ENCODE results near the gene ADGRG6.

Gene ADGRG6

GRCh38 chr6:142301651-142302391 is at the start of gene ADGRG6:
Gene ADGRG6, plus strand, starts transcription at chr6:142302007. Its CDS starts 323 bp downstream, at chr6:142302330.
- no peaks in the 10 kb centered on the region for H3K36me3 ChIP-seq (ENCODE audit: control insufficient read depth in 2 of 2, insufficient read depth in 1 of 2, low read length in 2 of 2)
- CTCF ChIA-PET: interaction anchor here (0.5 to 4.3 kb wide), 13 partner anchors 14 to 1227 kb away, joined by 3 to 23 read pairs (median 3); partner anchors contain the start of gene NMBR
- peak within 1 kb of the TSS; percentile 54 for H3K4me3 ChIP-seq (ENCODE audit: low read depth, low read length)
- H3K4me1 ChIP-seq (ENCODE audit: control insufficient read depth, insufficient read depth, low read length): peaks cover 11% of the 10 kb centered on the region
- POLR2A ChIA-PET: interaction anchor here (0.7 to 1.7 kb wide), 10 partner anchors 11 to 75 kb away, joined by 3 to 17 read pairs (median 4); no protein-coding TSS in a partner anchor
- peak within 1 kb of the TSS; percentile 79; the same call in 1 of the 2 replicates for H3K27ac ChIP-seq (ENCODE audit: extremely low read depth, low read depth, low read length)
- H3K9me3 ChIP-seq (ENCODE audit: control insufficient read depth, insufficient read depth, low read depth, low read length): no peaks in the 10 kb centered on the region
- TF ChIP-seq EGR2 (tag by site-specific recombination; IDR thresholded peaks at IDR 0.05; ENCODE audit: low read depth): peak; percentile 88
- TF ChIP-seq ZNF654 (tag by site-specific recombination; IDR thresholded peaks at IDR 0.05; ENCODE audit: low read depth): no peak
- TF ChIP-seq ZNF146 (tag by site-specific recombination; IDR thresholded peaks at IDR 0.05): no peak
- peak; percentile 80; the same call in 1 of the 2 replicates for TF ChIP-seq HIC1 (tag by site-specific recombination; IDR thresholded peaks at IDR 0.05)
- TF ChIP-seq ZNF433 (tag by site-specific recombination; IDR thresholded peaks at IDR 0.05; ENCODE audit: low read depth): no peak
- TF ChIP-seq ZBTB10 (tag by site-specific recombination; IDR thresholded peaks at IDR 0.05): peak; percentile 40; the same call in 1 of the 2 replicates
- 0 out of 2 replicates have a peak, but pooled peaks have one; percentile 21 for TF ChIP-seq HOXD13 (CRISPR knock-in tag; IDR thresholded peaks at IDR 0.05; ENCODE audit: borderline replicate concordance)
- 0 out of 2 replicates have a peak, but pooled peaks have one; percentile 11 for TF ChIP-seq BCL11B (tag by site-specific recombination; IDR thresholded peaks at IDR 0.05; ENCODE audit: low read depth)
- TF ChIP-seq ZNF423 (tag by site-specific recombination; IDR thresholded peaks at IDR 0.05): peak; percentile 77; the same call in 1 of the 2 replicates
- TF ChIP-seq ZNF548 (tag by site-specific recombination; IDR thresholded peaks at IDR 0.05): no peak
- TF ChIP-seq ZFP3 (tag by site-specific recombination; IDR thresholded peaks at IDR 0.05; ENCODE audit: low read depth): no peak
- TF ChIP-seq ZBTB26 (tag by site-specific recombination; optimal IDR thresholded peaks at IDR 0.05): peak; percentile 98
- 0 out of 2 replicates have a peak, but pooled peaks have one; percentile 74 for TF ChIP-seq ZEB2 (tag by site-specific recombination; IDR thresholded peaks at IDR 0.05)
- TF ChIP-seq ZNF692 (tag by site-specific recombination; IDR thresholded peaks at IDR 0.05): peak; percentile 57; the same call in 1 of the 2 replicates
- TF ChIP-seq PBX3 (CRISPR knock-in tag; IDR thresholded peaks at IDR 0.05): peak; percentile 91
- peak; percentile 73 for TF ChIP-seq ZBTB11 (tag by site-specific recombination; conservative IDR thresholded peaks at IDR 0.05; ENCODE audit: low read depth)
- TF ChIP-seq ZNF704 (tag by site-specific recombination; IDR thresholded peaks at IDR 0.05): no peak
- TF ChIP-seq GLIS1 (tag by site-specific recombination; IDR thresholded peaks at IDR 0.05): peak; percentile 35; the same call in 1 of the 2 replicates
- TF ChIP-seq SP3 (tag by site-specific recombination; IDR thresholded peaks at IDR 0.05): peak; percentile 51; the same call in 1 of the 2 replicates
- TF ChIP-seq FEZF1 (tag by site-specific recombination; IDR thresholded peaks at IDR 0.05): no peak
- TF ChIP-seq ZNF169 (tag by site-specific recombination; IDR thresholded peaks at IDR 0.05): no peak
- TF ChIP-seq ZNF2 (tag by site-specific recombination; IDR thresholded peaks at IDR 0.05): peak; percentile 86
- peak; percentile 78 for TF ChIP-seq ZXDB (tag by site-specific recombination; IDR thresholded peaks at IDR 0.05)
